ENCODE measurements around the gene EVI5. TPM values are rescaled to one million over a fixed set of nuclear protein-coding genes. Genes with fewer than 3 reads are reported as not detected.

EVI5 gene
- total RNA-seq (2014; rRNA removed; shearing (Covaris generic); ENCODE audit: low replicate concordance): 12.8 and 17.2 TPM in 2 replicates

DNA sequence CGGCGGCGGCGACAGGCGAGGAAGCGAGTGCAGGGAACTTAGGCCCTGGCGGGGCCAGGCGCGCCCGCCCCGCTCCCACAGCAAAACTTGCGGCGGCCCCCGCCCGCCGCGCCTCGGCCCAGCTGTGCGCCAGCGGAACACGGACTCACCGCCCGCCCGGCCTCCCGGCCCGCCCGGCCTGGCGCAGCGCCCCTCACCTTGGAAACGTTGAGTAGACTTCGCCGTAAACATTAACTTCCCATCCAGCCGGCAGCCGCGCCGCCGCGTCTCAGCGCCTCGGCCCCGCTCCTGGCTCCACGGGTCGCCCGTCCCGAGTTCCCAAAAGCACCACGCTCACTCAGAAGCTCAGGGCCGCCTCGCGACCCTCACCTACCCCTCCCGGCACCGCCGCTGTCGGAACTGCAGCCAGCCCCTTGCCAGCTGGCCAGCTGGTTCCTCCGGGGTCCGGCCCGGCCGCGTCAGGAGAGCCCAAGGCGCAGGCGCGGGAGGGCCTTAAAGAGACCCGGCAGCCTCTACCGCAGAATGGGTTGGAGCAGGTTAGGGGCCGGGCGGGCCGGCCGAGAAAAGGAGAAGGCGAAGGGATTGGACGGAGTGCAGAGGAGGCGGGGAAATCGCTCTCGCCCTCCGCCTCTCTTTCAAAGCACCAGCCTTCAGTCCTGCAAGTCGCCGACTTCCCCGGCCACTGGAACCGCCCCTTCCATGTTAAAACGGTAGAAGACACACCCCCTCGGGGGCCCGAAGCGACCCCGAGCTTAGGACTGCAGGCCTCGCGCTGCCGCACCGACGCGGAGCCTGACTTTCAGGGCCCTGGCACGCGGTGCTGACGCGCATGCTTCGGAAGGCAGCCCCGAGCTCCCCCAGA is at the start of gene EVI5:
TSS of gene EVI5 (minus strand) at position 470 of the 862 bp plus-strand sequence. CDS start 48,562 bp downstream, outside the sequence.
- Histone ChIP-seq H3K9me3 (no peaks in the 10 kb centered on the region), H3K27me3 (no peaks in the 10 kb centered on the region), H3K36me3 (no peaks in the 10 kb centered on the region), H3K4me3 (peak within 1 kb of the TSS; percentile 81)
- DNase-seq: peak; percentile 96

DNA sequence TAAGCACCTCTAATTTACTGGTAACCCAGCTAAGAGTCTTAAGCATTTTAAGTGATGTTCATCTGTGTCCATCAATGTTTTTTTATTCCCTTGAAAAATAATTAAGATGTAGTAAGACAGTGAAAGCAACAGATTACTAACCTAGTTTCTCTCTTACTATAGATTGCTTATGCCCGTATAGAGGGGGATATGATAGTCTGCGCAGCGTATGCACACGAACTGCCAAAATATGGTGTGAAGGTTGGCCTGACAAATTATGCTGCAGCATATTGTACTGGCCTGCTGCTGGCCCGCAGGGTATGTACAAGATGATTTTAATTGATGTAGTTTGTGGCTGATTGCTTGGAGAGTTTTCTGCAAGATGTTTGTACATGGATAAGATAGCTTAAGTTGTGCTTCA is 49.7 kb upstream of the EVI5 start:
- Histone ChIP-seq H3K4me3 (peak overlapping the region; percentile 74), H3K27me3 (no peaks in the 10 kb centered on the region), H3K36me3 (peaks cover 71% of the 10 kb centered on the region), H3K9me3 (no peaks in the 10 kb centered on the region)
- no peak for DNase-seq

DNA sequence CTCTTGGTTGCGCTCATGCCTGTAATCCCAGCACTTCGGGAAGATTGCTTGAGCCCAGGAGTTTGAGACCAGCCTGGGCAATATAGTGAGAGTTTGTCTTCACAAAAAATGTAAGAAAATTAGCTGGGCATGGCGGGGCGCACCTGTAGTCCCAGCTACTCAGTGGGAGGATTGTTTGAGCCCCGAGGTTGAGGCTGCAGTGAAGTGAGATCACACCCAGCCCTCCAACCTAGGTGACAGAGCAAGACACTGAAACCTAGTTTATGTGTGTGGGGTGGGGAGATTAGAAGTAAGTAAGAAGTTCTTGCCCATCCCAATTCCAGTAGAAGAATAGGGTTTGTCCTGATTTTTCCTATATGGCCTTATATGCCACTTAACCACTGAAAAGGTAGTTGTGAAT is 48.9 kb upstream of the EVI5 start:
- peak overlapping the region; percentile 74 for H3K4me3 ChIP-seq
- no peaks in the 10 kb centered on the region for H3K9me3 ChIP-seq
- no peaks in the 10 kb centered on the region for H3K27me3 ChIP-seq
- peaks cover 64% of the 10 kb centered on the region for H3K36me3 ChIP-seq
- no peak for DNase-seq

DNA sequence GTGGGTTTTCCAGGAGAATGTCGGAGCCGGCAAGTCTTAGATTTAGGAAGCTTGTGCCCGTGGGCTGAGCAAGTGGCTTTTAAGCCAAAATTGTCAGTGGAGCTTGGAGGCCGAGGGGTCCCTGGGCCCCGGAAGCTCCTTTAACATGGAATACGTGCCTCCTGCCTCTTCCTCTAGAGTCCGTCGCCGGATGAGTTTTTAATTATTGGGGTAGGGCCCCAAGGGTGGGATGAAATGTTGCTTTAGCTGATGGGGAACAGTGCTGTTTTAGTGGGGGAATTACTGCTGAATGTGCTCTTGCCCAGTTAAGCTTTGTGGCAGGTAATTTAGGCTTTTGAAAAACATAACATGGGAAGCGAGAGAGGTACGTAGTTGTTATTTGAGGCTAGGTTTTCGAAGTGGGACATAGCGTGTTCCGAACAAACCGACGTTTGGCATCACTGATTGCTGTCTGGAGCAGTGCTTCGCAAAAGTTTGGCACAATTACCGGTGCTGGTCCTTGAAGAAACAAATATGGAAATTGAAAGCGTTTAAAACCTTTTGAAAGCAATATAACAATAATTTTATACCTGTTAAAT is 47.7 kb upstream of the EVI5 start:
- peak overlapping the region; percentile 74 for H3K4me3 ChIP-seq
- peaks cover 52% of the 10 kb centered on the region for H3K36me3 ChIP-seq
- no peaks in the 10 kb centered on the region for H3K9me3 ChIP-seq
- no peaks in the 10 kb centered on the region for H3K27me3 ChIP-seq
- no peak for DNase-seq

DNA sequence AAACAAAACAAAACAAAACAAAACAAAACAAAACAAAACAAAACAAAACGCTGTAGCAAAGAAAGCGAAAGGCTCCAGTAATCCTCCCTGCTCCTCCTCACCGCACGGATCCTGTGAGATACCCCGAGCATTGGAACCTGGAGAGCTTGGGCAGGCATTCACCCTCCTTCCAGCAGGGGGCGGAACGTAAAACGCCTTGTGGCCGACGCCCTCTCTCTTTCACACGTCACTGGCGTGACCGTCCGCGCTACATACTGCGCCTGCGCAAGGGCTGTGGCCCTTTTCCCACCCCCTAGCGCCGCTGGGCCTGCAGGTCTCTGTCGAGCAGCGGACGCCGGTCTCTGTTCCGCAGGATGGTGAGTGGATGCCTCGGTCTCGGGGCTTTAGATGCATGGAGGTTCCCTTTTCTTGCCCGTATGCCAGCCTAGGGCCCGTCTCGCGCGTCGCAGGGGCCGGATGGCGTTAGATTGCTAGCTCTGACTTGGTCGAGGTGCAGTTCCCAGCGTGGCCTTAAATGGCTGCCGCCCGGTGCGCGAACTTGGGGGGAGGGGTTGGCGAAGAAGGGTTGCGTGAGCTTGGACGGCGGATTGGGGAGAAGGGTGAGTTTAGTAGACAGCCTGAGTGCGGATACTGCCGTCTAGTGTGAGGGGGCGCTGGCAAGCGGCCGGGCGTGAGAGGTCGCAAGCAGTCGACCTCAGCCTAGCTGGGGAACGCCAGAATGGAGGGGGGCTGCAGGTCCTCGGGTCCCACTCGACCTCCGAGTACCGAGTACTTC is 47.0 kb upstream of the EVI5 start, which contains the start of gene RPL5:
TSS of gene RPL5 (plus strand) at position 279 of the 775 bp plus-strand sequence. CDS start at position 354, 75 bp downstream.
- peak within 1 kb of the TSS; percentile 74 for H3K4me3 ChIP-seq
- no peaks in the 10 kb centered on the region for H3K27me3 ChIP-seq
- peak; percentile 93 for DNase-seq
- no peaks in the 10 kb centered on the region for H3K9me3 ChIP-seq
- peaks cover 45% of the 10 kb centered on the region for H3K36me3 ChIP-seq

DNA sequence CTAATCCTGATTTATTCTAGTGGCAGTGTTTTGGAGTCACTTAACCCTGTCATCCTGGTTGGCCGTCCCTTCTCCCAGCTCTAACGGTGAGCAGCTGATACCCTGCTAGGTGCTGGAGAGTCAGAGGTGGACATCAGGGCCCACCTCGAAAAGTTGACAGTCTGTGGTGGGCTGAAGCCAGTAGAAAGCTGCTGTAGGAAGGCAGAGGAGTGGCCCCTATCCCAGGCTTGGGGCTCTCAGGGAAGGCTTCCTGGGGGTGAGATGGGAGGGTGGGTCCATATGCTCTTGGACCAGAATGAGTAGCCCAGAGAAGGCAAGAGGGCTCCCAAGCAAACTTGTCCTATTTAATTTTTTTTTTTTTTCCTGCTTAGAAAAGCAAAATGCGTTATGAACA is 46.5 kb upstream of the EVI5 start:
- no peak for DNase-seq
- Histone ChIP-seq H3K4me3 (peak overlapping the region; percentile 74), H3K27me3 (no peaks in the 10 kb centered on the region), H3K36me3 (peaks cover 39% of the 10 kb centered on the region), H3K9me3 (no peaks in the 10 kb centered on the region)

DNA sequence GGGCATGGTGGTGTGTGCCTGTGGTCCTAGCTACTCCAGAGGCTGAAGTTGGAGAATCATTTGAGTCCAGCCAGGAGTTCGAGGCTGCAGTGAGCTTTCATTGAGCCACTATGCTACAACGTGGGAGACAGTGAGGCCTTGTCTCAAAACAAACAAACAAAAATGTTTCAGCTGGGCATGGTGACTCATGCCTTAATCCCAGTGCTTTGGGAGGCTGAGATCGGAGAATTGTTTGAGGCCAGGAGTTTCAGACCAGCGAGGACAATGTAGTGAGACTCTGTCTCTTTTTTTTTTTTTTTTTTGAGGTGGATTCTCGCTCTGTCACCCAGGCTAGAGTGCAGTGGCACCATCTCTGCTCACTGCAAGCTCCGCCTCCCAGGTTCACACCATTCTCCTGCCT is 41.9 kb upstream of the EVI5 start:
- Histone ChIP-seq H3K4me3 (no peak overlapping the region), H3K27me3 (no peaks in the 10 kb centered on the region), H3K36me3 (no peaks in the 10 kb centered on the region), H3K9me3 (no peaks in the 10 kb centered on the region)
- peak; percentile 39 for DNase-seq

DNA sequence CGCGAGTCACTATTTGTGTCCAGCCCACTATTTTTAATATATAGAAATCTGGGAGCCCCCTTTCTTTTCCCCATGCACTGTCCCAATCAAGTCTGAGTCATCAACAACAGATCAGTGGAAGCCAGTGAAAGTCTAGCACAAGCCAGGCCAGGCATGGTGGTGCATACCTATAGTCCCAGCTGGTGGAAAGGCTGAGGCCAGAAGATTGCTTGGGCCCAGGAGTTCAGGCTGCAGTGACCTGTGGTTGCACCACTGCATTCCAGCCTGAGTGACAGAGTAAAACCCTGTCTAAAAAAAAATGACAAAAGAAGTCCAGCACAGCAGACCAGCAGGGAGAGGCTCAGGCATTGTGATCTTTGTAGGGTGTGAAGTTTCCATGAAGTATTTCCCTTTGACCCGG is 38.0 kb upstream of the EVI5 start:
- peak; percentile 16 for DNase-seq
- H3K27me3 ChIP-seq: no peaks in the 10 kb centered on the region
- H3K9me3 ChIP-seq: no peaks in the 10 kb centered on the region
- no peak overlapping the region for H3K4me3 ChIP-seq
- no peaks in the 10 kb centered on the region for H3K36me3 ChIP-seq

DNA sequence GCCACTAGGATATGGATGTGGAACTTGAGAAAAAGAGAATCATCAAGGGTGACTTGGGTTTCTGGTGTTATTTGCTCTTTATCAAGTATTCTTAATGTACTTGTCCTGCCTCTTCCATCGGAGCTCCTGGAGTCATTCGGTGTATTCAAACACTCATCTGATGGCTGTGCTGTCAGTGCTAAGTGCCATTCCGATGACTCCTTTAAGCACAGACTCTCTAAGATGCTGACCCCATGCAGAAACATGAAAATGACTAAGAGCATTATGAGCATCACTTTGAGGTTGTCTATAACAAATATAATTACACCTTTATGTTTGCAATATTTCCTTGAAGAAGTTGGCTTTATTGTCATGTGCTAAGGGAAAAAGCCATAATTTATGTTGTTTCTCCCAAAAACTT is 35.6 kb upstream of the EVI5 start:
- Histone ChIP-seq H3K27me3 (no peaks in the 10 kb centered on the region), H3K9me3 (no peaks in the 10 kb centered on the region), H3K4me3 (no peak overlapping the region), H3K36me3 (no peaks in the 10 kb centered on the region)
- no peak for DNase-seq

DNA sequence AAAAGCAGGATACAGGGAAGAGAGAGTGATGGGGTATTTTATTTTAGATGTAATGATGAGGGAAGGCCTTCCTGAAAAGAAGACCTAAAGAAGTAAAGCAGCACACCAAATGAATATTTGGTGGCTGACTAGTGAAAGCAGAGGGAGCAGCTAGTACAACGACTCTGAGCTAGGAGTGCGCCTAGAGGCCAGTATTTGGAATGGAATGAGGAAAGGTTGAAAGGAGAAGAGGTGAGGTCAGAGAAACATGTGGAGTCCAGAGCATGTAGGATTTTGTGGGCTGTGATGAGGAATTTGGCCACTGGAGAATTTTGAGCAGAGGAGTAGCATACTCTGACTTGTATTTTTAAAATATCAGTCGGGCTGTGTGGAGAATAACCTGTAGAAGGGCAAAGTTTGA is 35.1 kb upstream of the EVI5 start:
- no peak overlapping the region for H3K4me3 ChIP-seq
- no peaks in the 10 kb centered on the region for H3K36me3 ChIP-seq
- DNase-seq: no peak
- no peaks in the 10 kb centered on the region for H3K9me3 ChIP-seq
- no peaks in the 10 kb centered on the region for H3K27me3 ChIP-seq

DNA sequence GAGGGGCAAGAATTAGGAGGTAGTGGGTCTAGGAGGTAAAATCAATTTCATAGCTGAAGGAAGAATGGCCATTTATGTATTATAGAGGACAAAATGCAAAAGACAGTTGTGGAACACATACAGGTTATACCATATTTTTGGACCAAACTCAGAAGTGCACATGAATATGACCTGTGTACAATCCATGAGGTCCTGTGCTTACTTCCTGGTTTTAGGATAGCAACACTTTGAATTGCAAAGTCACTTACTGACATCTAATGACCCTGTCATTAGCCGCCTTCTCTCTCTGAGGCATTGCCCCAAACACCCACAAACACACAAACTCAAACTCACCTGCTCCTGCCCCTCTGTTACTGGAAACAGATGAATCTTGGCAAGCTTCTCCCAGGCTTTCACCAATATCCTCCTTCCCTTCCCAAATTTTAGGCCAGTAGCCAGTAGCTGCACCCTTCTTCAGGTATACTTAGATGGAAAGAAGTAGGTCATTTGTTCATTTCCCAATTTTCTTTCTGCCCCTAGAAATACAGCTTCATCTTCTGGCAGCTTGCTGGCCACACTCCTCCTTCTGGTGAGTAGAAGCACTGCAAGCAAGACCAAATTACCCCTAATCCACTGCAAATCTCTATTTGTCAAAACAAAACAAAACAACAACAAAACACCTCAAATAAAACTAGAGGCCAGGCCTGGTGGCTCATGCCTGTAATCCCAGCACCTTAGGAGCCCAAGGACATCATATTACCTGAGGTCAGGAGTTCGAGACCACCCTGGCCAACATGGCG is 33.3 kb upstream of the EVI5 start:
- DNase-seq: no peak
- H3K4me3 ChIP-seq: no peak overlapping the region
- no peaks in the 10 kb centered on the region for H3K36me3 ChIP-seq
- no peaks in the 10 kb centered on the region for H3K27me3 ChIP-seq
- H3K9me3 ChIP-seq: no peaks in the 10 kb centered on the region

DNA sequence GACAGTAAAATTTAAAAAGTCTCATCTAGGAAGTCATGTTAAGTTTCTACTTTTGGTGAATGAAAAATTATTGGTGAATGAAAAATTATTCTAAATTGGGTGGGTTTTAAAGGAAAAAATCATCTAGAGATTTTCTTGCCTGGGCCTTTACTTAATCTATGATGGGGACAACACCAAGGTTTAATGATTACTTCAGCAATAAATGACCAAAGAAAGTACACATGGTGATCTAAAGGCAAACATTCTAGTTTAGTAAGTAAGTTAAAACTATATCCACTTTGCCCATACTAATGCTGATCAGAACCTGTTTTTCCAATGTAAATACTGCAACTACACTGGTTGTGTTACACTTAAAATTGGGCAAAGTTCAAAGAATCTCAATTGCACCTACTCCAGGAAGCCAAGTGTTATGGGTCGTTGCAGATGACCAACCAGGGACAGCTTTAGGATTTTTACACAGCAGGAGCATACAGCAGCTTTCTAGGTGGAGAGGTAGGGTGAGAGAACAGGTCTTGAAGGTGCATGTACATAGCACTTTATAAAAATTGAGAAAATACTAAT is 32.3 kb upstream of the EVI5 start:
- DNase-seq: no peak

DNA sequence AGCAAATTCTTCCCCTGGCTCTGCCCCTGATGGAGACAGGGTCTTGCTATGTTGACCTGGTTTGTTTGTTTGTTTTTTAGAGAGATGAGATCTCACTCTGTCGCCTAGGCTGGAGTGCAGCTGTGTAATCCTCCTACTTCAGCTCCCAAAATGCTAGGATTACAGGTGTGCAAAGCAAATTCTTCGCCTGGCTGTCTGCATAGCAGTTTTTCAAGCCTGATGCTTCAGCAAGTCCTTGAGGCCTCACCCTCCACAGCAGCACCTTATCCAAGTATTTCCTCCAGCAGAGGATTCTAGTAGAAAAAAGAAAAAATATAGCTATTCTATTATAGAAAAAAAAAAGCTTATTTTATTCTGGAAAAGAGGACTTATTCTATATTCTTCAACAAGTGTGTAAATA is 31.8 kb upstream of the EVI5 start:
- DNase-seq: no peak
- Histone ChIP-seq H3K27me3 (no peaks in the 10 kb centered on the region), H3K4me3 (no peak overlapping the region), H3K36me3 (no peaks in the 10 kb centered on the region), H3K9me3 (no peaks in the 10 kb centered on the region)

More for the DNA sequence above, 32.3 kb upstream of the EVI5 start:
- no peaks in the 10 kb centered on the region for H3K36me3 ChIP-seq
- H3K9me3 ChIP-seq: no peaks in the 10 kb centered on the region
- no peaks in the 10 kb centered on the region for H3K27me3 ChIP-seq
- no peak overlapping the region for H3K4me3 ChIP-seq

DNA sequence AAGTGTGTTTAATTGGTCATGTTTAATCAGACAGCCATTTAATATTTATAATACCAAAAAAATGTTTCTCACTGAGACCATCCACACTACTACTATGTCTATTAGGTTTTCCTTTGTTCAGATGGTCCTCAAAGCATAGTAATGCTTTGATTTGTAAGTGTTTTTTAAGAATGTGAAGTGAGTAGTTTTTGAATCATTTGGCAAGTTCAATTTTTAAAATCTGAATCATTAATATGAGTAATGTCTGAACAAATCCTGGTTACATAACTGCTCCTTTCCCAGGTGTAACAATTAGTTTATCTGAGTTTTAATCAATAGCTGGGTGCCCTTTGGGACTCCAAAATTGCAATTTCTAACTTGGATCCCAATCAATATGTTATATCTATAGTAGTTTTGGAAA is 23.5 kb upstream of the EVI5 start:
- Histone ChIP-seq H3K36me3 (no peaks in the 10 kb centered on the region), H3K9me3 (no peaks in the 10 kb centered on the region; the same call in 1 of the 2 replicates), H3K4me3 (no peak overlapping the region), H3K27me3 (no peaks in the 10 kb centered on the region)
- no peak for DNase-seq

DNA sequence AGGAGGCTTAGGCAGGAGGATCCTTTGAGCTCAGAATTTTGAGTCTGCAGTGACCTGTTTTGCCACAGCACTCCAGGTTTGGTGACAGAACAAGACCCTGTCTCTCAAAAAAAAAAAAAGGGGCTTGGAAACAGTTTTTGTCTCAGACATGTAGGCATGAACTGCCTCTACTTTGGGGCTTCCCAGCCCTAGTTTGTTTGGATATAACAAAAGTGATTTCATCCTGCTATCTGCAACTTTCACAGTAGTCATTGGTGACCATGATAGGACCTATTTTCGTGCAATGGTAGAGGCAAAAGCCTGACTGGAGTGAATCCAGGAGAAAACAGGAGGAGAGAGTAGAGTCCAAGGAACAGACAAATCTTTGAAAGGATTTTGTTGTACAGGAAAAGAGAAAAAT is 20.3 kb upstream of the EVI5 start:
- no peak for DNase-seq
- Histone ChIP-seq H3K36me3 (no peaks in the 10 kb centered on the region), H3K27me3 (no peaks in the 10 kb centered on the region), H3K4me3 (no peak overlapping the region), H3K9me3 (no peaks in the 10 kb centered on the region)

DNA sequence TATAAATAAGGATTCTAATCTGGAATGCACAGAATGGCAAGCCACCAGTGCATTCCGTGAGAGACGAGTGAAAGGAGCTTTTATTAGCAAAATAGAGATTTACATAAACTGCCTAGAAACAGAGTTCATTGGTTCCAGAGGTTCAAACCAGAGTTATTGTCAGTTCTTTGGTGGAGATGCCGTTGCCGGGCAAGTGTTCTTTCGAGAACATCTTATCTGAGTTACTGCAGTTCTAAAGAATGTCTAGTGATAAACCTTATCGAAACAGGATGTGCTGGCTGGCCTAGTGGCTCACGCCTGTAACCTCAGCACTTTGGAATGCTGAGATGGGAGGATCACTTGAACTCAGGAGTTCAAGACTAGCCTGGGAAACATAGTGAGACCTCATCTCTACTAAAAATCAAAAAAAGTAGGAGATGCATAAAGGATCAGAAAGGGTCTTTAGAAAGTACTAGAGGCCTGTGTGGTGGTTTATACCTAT is 19.9 kb upstream of the EVI5 start:
- no peak overlapping the region for H3K4me3 ChIP-seq
- no peaks in the 10 kb centered on the region for H3K36me3 ChIP-seq
- H3K27me3 ChIP-seq: no peaks in the 10 kb centered on the region
- DNase-seq: peak; percentile 81
- no peaks in the 10 kb centered on the region for H3K9me3 ChIP-seq
